ENCODE results near the gene ATL2.

ATL2 gene

DNA sequence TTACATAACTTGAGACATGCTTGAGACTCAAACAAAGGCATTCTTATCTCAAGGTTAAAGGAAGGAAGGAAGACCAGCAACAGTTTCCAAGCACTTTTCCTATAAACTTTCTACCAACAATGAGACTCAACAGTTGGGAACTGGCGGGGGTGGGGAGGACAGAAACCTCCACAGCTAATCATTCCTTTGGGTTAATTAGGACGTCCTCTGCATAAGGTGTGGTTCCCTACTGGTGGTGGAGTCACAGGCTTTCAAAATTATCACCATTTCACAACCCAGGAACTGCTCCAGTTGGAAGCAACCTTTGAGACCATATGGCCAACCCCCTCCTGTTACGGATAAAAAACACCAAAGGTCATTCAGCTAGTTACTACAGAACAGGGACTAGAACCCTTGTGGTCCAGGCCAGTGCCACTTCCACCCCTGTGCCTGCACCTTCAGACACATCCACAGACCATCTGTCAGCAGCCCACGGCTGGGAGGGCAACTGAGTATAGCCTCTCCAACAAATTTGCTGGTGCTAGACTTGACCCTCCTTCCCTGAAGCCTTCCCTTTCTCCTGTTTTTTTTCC is 30.1 kb upstream of the ATL2 start:
- CTCF ChIA-PET = no interaction called here
- H3K4me3 ChIP-seq (ENCODE audit: low read depth, low read length) = no peak overlapping the region
- POLR2A ChIA-PET = no interaction called here
- DNase-seq (ENCODE audit: low read depth, low spot score) = no peak
- TF ChIP-seq, protein P1, sequence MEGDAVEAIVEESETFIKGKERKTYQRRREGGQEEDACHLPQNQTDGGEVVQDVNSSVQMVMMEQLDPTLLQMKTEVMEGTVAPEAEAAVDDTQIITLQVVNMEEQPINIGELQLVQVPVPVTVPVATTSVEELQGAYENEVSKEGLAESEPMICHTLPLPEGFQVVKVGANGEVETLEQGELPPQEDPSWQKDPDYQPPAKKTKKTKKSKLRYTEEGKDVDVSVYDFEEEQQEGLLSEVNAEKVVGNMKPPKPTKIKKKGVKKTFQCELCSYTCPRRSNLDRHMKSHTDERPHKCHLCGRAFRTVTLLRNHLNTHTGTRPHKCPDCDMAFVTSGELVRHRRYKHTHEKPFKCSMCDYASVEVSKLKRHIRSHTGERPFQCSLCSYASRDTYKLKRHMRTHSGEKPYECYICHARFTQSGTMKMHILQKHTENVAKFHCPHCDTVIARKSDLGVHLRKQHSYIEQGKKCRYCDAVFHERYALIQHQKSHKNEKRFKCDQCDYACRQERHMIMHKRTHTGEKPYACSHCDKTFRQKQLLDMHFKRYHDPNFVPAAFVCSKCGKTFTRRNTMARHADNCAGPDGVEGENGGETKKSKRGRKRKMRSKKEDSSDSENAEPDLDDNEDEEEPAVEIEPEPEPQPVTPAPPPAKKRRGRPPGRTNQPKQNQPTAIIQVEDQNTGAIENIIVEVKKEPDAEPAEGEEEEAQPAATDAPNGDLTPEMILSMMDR (IDR thresholded peaks at IDR 0.05; ENCODE audit: insufficient read depth, low read length, missing control alignments) = no peak

- no peak overlapping the region for H3K4me3 ChIP-seq (ENCODE audit: low read depth, low read length)
- DNase-seq (ENCODE audit: low read depth, low spot score) = no peak
- ChIA-PET POLR2A (no interaction called here), CTCF (no interaction called here)
- TF ChIP-seq, protein P1 (IDR thresholded peaks at IDR 0.05; ENCODE audit: insufficient read depth, low read length, missing control alignments) = no peak
These were observed 29.6 kb upstream of the ATL2 start for GRCh38 chr2:38406597-38407110.

- no peak for DNase-seq (ENCODE audit: low read depth, low spot score)
- TF ChIP-seq, protein P1 (IDR thresholded peaks at IDR 0.05; ENCODE audit: insufficient read depth, low read length, missing control alignments) = no peak
- no peak overlapping the region for H3K4me3 ChIP-seq (ENCODE audit: low read depth, low read length)
- ChIA-PET CTCF (no interaction called here), POLR2A (interaction anchor here (0.6 kb wide), 1 partner anchor 21 kb away, joined by 3 read pairs; no protein-coding TSS in a partner anchor)
These were observed 29.0 kb upstream of the ATL2 start for GRCh38 chr2:38405917-38406596.

DNA sequence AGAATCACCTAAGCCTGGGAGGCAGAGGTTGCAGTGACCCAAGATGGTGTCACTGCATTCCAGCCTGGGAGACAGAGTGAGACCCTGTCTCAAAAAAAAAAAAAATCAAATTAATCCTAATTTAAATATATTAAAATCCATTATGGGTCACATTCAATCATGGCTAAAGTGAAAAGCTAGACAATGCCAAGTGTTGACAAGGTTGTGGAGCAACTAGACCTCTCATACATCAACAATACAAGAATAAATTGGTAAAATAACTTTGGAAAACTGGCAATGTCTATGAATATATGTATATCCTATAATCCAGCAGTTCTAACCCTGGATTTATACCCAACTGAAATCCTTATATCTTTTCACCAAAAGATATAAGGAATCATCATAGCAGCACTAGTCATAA is 23.4 kb upstream of the ATL2 start:
- ChIA-PET CTCF (no interaction called here), POLR2A (no interaction called here)
- TF ChIP-seq, protein P1 (IDR thresholded peaks at IDR 0.05; ENCODE audit: insufficient read depth, low read length, missing control alignments) = no peak
- H3K4me3 ChIP-seq (ENCODE audit: low read depth, low read length) = no peak overlapping the region
- no peak for DNase-seq (ENCODE audit: low read depth, low spot score)

- DNase-seq (ENCODE audit: low read depth, low spot score) = no peak
- TF ChIP-seq, protein P1 (IDR thresholded peaks at IDR 0.05; ENCODE audit: insufficient read depth, low read length, missing control alignments) = no peak
- CTCF ChIA-PET = no interaction called here
- no peak overlapping the region for H3K4me3 ChIP-seq (ENCODE audit: low read depth, low read length)
- POLR2A ChIA-PET = no interaction called here
These were observed 21.7 kb upstream of the ATL2 start for GRCh38 chr2:38398739-38399138.

DNA sequence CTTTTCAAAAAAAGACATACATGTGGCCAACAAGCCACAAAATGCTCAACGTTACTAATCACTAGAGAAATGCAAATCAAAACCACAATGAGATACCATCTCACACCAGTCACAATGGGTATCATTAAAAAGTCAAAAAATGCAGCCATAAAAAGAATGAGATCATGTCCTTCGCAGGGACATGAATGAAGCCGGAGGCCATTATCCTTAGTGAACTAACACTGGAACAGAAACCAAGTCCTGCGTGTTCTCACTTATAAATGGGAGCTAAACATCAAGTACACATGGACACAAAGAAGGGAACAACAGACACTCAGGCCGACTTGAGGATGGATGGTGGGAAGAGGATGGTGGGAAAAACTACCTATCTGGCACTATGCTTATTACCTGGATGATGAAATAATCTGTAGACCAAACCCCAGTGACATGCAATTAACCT is 17.8 kb upstream of the ATL2 start:
- POLR2A ChIA-PET = interaction anchor here (0.6 kb wide), 1 partner anchor 114 kb away, joined by 3 read pairs; no protein-coding TSS in a partner anchor
- TF ChIP-seq, protein P1 (IDR thresholded peaks at IDR 0.05; ENCODE audit: insufficient read depth, low read length, missing control alignments) = no peak
- CTCF ChIA-PET = no interaction called here
- DNase-seq (ENCODE audit: low read depth, low spot score) = no peak
- no peak overlapping the region for H3K4me3 ChIP-seq (ENCODE audit: low read depth, low read length)
